SK-N-SH treated with all-trans-retinoic acid at 6 μM for 48 hours (cell line): ENCODE data around the gene LIPM.

Experiments used
- ESRRG ChIP-seq: fragments of 250-450 bp; sonication (Bioruptor Pico); IDR thresholded peaks from 2 replicates; pipeline ENCODE4 v1.6.1; 2021; ENCODE audit warnings: mild to moderate bottlenecking
- GLIS3 ChIP-seq: fragments of 250-450 bp; sonication (Bioruptor Pico); IDR thresholded peaks from 2 replicates; pipeline ENCODE4 v1.5.0; 2020; ENCODE audit warnings: mild to moderate bottlenecking, moderate library complexity
- ISL1 ChIP-seq: fragments of 250-450 bp; sonication (Bioruptor Pico); IDR thresholded peaks from 2 replicates; pipeline ENCODE4 v2.1.2; 2022; ENCODE audit warnings: mild to moderate bottlenecking, moderate library complexity
- RARB ChIP-seq: fragments of 250-450 bp; sonication (Bioruptor Pico); IDR thresholded peaks from 2 replicates; pipeline ENCODE4 v1.8.0; 2021; ENCODE audit warnings: mild to moderate bottlenecking, moderate library complexity
- SNAI2 ChIP-seq: fragments of 250-450 bp; sonication (Bioruptor Pico); IDR thresholded peaks from 2 replicates; pipeline ENCODE4 v1.5.0; 2020; ENCODE audit warnings: mild to moderate bottlenecking, moderate library complexity
- ZFP3 ChIP-seq: fragments of 250-450 bp; sonication (Bioruptor Pico); IDR thresholded peaks from 2 replicates; pipeline ENCODE4 v1.5.0; 2020; ENCODE audit warnings: mild to moderate bottlenecking, moderate library complexity
- ZFP30 ChIP-seq: fragments of 450-650 bp; formaldehyde crosslinking; IDR thresholded peaks from 2 replicates; pipeline ENCODE4 v1.5.0; 2022; ENCODE audit warnings: mild to moderate bottlenecking, moderate library complexity
- ZNF8 ChIP-seq: fragments of 450-650 bp; formaldehyde crosslinking; IDR thresholded peaks from 2 replicates; pipeline ENCODE4 v1.5.0; 2020; ENCODE audit warnings: mild to moderate bottlenecking, moderate library complexity
- TF ChIP-seq, protein P1 (sequence below): fragments of 250-450 bp; sonication (Bioruptor Pico); IDR thresholded peaks from 2 replicates; pipeline ENCODE4 v1.5.1; 2020; ENCODE audit warnings: low read depth, mild to moderate bottlenecking, moderate library complexity
- TF ChIP-seq, protein P2 (sequence below): fragments of 250-450 bp; sonication (Bioruptor Pico); IDR thresholded peaks from 2 replicates; pipeline ENCODE4 v1.8.0; 2020; ENCODE audit warnings: mild to moderate bottlenecking, moderate library complexity, borderline replicate concordance
- TF ChIP-seq, protein P3 (sequence below): fragments of 250-450 bp; sonication (Bioruptor Pico); IDR thresholded peaks from 2 replicates; pipeline ENCODE4 v1.5.0; 2020; ENCODE audit warnings: mild to moderate bottlenecking, moderate library complexity

DNA sequence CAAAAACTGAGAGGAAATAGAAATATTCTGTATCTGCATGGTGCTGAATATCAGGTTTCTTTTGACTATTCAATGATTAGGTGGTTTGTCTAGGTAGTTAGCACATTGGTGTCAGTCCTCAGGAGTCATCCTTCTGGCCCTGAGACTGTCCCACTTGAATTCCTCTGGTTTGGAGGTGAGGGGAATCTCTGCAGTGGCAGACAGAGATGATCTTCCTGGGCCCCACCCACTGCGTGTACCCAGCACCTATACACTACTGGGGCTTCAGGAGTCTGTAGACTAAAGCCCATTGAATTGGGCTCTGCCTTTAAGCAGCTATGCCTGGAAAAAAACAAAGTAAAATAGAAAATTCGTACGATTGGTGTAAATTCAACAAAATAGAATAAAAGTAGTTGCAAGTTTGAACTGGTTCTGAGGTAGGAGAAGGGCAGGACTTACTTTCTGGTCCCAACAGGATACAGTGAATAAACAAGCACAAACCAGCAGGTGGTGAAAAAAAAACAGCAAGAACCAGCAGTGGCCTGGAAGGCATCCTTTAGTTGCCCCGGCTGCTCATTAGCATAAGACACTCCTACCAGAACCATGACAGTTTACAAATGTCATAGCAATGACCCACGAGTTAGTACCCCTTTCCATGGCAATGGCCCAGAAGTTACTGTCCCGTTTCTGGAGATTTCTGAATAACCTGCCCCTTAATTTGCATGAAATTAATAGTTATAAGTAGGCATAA lies 1.7 kb downstream of the LIPM start:
- no peak for TF ChIP-seq ZFP3 (CRISPR knock-in tag)
- no peak for TF ChIP-seq GLIS3 (CRISPR knock-in tag)
- TF ChIP-seq SNAI2 (CRISPR knock-in tag) = no peak
- TF ChIP-seq ZNF8 (CRISPR knock-in tag) = no peak
- TF ChIP-seq, protein P1, sequence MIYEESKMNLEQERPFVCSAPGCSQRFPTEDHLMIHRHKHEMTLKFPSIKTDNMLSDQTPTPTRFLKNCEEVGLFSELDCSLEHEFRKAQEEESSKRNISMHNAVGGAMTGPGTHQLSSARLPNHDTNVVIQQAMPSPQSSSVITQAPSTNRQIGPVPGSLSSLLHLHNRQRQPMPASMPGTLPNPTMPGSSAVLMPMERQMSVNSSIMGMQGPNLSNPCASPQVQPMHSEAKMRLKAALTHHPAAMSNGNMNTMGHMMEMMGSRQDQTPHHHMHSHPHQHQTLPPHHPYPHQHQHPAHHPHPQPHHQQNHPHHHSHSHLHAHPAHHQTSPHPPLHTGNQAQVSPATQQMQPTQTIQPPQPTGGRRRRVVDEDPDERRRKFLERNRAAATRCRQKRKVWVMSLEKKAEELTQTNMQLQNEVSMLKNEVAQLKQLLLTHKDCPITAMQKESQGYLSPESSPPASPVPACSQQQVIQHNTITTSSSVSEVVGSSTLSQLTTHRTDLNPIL = no peak
- TF ChIP-seq, protein P2, sequence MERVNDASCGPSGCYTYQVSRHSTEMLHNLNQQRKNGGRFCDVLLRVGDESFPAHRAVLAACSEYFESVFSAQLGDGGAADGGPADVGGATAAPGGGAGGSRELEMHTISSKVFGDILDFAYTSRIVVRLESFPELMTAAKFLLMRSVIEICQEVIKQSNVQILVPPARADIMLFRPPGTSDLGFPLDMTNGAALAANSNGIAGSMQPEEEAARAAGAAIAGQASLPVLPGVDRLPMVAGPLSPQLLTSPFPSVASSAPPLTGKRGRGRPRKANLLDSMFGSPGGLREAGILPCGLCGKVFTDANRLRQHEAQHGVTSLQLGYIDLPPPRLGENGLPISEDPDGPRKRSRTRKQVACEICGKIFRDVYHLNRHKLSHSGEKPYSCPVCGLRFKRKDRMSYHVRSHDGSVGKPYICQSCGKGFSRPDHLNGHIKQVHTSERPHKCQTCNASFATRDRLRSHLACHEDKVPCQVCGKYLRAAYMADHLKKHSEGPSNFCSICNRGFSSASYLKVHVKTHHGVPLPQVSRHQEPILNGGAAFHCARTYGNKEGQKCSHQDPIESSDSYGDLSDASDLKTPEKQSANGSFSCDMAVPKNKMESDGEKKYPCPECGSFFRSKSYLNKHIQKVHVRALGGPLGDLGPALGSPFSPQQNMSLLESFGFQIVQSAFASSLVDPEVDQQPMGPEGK (CRISPR knock-in tag) = no peak
- TF ChIP-seq RARB (CRISPR knock-in tag) = no peak
- no peak for TF ChIP-seq ZFP30 (CRISPR knock-in tag)
- TF ChIP-seq ISL1 = no peak
- TF ChIP-seq, protein P3, sequence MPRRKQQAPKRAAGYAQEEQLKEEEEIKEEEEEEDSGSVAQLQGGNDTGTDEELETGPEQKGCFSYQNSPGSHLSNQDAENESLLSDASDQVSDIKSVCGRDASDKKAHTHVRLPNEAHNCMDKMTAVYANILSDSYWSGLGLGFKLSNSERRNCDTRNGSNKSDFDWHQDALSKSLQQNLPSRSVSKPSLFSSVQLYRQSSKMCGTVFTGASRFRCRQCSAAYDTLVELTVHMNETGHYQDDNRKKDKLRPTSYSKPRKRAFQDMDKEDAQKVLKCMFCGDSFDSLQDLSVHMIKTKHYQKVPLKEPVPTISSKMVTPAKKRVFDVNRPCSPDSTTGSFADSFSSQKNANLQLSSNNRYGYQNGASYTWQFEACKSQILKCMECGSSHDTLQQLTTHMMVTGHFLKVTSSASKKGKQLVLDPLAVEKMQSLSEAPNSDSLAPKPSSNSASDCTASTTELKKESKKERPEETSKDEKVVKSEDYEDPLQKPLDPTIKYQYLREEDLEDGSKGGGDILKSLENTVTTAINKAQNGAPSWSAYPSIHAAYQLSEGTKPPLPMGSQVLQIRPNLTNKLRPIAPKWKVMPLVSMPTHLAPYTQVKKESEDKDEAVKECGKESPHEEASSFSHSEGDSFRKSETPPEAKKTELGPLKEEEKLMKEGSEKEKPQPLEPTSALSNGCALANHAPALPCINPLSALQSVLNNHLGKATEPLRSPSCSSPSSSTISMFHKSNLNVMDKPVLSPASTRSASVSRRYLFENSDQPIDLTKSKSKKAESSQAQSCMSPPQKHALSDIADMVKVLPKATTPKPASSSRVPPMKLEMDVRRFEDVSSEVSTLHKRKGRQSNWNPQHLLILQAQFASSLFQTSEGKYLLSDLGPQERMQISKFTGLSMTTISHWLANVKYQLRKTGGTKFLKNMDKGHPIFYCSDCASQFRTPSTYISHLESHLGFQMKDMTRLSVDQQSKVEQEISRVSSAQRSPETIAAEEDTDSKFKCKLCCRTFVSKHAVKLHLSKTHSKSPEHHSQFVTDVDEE (CRISPR knock-in tag) = no peak
- no peak for TF ChIP-seq ESRRG
